WTC11 (cell line): Measurements from ENCODE around the gene TMEM169.

ENCODE experiments used
- ATF2 ChIP-seq: sonication (generic); formaldehyde crosslinking; IDR thresholded peaks from 2 replicates; pipeline ENCODE4 v1.8.1; 2022; ENCODE audit warnings: low read depth, missing genetic modification reagents, borderline replicate concordance
- E2F5 ChIP-seq: sonication (generic); formaldehyde crosslinking; IDR thresholded peaks from 2 replicates; pipeline ENCODE4 v1.8.1; 2022; ENCODE audit warnings: mild to moderate bottlenecking, moderate library complexity, missing genetic modification reagents
- MAX ChIP-seq: sonication (generic); formaldehyde crosslinking; IDR thresholded peaks from 2 replicates; pipeline ENCODE4 v1.8.0; 2022; ENCODE audit warnings: mild to moderate bottlenecking, missing genetic modification reagents
- NFYB ChIP-seq: sonication (generic); formaldehyde crosslinking; conservative IDR thresholded peaks from 2 replicates; pipeline ENCODE4 v1.8.0; 2022; ENCODE audit warnings: low read depth, missing genetic modification reagents
- SP1 ChIP-seq: sonication (generic); formaldehyde crosslinking; conservative IDR thresholded peaks from 2 replicates; pipeline ENCODE4 v1.8.1; 2022; ENCODE audit warnings: missing genetic modification reagents
- TEAD4 ChIP-seq: sonication (generic); formaldehyde crosslinking; IDR thresholded peaks from 2 replicates; pipeline ENCODE4 v1.8.0; 2022; ENCODE audit warnings: mild to moderate bottlenecking, missing genetic modification reagents
- TP53 ChIP-seq: sonication (generic); formaldehyde crosslinking; IDR thresholded peaks from 2 replicates; pipeline ENCODE4 v1.8.1; 2023; ENCODE audit warnings: mild to moderate bottlenecking, missing genetic modification reagents
- ZBTB21 ChIP-seq: sonication (generic); formaldehyde crosslinking; IDR thresholded peaks from 2 replicates; pipeline ENCODE4 v1.8.1; 2023; ENCODE audit warnings: mild to moderate bottlenecking, missing genetic modification reagents, borderline replicate concordance
- ZNF263 ChIP-seq: sonication (generic); formaldehyde crosslinking; IDR thresholded peaks from 2 replicates; pipeline ENCODE4 v1.8.1; 2022; ENCODE audit warnings: low read depth, mild to moderate bottlenecking, moderate library complexity, missing genetic modification reagents
- ZNF423 ChIP-seq: fragments of 250-450 bp; sonication (Bioruptor Pico); IDR thresholded peaks from 2 replicates; pipeline ENCODE4 v2.1.2; 2022; ENCODE audit warnings: mild to moderate bottlenecking, moderate library complexity
- TF ChIP-seq, protein P1 (sequence below): fragments of 200-600 bp; IDR thresholded peaks from 2 replicates; pipeline ENCODE4 v1.8.0; 2022; ENCODE audit warnings: antibody characterized with exemption
- TF ChIP-seq, protein P2 (sequence below): sonication (generic); formaldehyde crosslinking; IDR thresholded peaks from 2 replicates; pipeline ENCODE4 v1.8.1; 2023; ENCODE audit warnings: mild to moderate bottlenecking, missing genetic modification reagents, borderline replicate concordance

DNA sequence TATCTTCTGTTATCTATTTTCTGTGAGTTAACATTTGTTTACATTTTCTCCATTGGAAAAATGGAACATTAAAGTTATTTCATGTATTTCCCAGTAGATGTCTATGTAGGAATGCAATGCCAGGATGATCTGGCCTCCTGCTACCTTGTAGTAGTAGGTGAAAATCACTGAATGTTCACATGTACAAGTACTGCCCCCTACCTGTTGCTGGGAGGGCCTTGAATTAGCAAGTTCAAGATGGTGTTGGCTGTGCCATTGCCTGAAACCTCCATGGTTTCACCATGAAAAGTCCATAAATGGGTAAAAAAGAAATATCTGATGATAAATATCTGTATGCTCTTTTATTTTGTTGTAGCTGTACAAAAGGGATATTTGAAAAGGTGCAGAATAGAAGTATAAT is 58.2 kb downstream of the TMEM169 start:
- no peak for TF ChIP-seq ZBTB21 (CRISPR knock-in tag)
- TF ChIP-seq, protein P1, sequence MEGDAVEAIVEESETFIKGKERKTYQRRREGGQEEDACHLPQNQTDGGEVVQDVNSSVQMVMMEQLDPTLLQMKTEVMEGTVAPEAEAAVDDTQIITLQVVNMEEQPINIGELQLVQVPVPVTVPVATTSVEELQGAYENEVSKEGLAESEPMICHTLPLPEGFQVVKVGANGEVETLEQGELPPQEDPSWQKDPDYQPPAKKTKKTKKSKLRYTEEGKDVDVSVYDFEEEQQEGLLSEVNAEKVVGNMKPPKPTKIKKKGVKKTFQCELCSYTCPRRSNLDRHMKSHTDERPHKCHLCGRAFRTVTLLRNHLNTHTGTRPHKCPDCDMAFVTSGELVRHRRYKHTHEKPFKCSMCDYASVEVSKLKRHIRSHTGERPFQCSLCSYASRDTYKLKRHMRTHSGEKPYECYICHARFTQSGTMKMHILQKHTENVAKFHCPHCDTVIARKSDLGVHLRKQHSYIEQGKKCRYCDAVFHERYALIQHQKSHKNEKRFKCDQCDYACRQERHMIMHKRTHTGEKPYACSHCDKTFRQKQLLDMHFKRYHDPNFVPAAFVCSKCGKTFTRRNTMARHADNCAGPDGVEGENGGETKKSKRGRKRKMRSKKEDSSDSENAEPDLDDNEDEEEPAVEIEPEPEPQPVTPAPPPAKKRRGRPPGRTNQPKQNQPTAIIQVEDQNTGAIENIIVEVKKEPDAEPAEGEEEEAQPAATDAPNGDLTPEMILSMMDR: peak; percentile 31; the same call in 1 of the 2 replicates
- TF ChIP-seq E2F5 (CRISPR knock-in tag): no peak
- TF ChIP-seq TEAD4: no peak
- TF ChIP-seq, protein P2, sequence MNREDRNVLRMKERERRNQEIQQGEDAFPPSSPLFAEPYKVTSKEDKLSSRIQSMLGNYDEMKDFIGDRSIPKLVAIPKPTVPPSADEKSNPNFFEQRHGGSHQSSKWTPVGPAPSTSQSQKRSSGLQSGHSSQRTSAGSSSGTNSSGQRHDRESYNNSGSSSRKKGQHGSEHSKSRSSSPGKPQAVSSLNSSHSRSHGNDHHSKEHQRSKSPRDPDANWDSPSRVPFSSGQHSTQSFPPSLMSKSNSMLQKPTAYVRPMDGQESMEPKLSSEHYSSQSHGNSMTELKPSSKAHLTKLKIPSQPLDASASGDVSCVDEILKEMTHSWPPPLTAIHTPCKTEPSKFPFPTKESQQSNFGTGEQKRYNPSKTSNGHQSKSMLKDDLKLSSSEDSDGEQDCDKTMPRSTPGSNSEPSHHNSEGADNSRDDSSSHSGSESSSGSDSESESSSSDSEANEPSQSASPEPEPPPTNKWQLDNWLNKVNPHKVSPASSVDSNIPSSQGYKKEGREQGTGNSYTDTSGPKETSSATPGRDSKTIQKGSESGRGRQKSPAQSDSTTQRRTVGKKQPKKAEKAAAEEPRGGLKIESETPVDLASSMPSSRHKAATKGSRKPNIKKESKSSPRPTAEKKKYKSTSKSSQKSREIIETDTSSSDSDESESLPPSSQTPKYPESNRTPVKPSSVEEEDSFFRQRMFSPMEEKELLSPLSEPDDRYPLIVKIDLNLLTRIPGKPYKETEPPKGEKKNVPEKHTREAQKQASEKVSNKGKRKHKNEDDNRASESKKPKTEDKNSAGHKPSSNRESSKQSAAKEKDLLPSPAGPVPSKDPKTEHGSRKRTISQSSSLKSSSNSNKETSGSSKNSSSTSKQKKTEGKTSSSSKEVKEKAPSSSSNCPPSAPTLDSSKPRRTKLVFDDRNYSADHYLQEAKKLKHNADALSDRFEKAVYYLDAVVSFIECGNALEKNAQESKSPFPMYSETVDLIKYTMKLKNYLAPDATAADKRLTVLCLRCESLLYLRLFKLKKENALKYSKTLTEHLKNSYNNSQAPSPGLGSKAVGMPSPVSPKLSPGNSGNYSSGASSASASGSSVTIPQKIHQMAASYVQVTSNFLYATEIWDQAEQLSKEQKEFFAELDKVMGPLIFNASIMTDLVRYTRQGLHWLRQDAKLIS (CRISPR knock-in tag): no peak
- no peak for TF ChIP-seq ATF2 (CRISPR knock-in tag)
- TF ChIP-seq MAX: no peak
- no peak for TF ChIP-seq ZNF263 (CRISPR knock-in tag)
- TF ChIP-seq NFYB: no peak
- no peak for TF ChIP-seq TP53 (CRISPR knock-in tag)
- TF ChIP-seq SP1 (CRISPR knock-in tag): no peak
- TF ChIP-seq ZNF423 (CRISPR knock-in tag): no peak
